Colonic mucosa (tissue), 4 donors: ENCODE results near the gene MAP7D1. TPM values are rescaled to one million over a fixed set of nuclear protein-coding genes. Genes with fewer than 3 reads are reported as not detected.
A peak's percentile ranks its signal among the peaks of the same experiment; 100 is the strongest.
"Not testable (repeated sequence)": the region's sequence is repeated elsewhere in the genome, so short reads cannot be mapped to it uniquely, and the experiment has no call there.

Experiments
- DNase-seq: peaks from one replicate; pipeline ENCODE4 v3.0.0-alpha.2; 2020
- H3K27ac ChIP-seq: fragments of 200-600 bp; one replicate; pipeline ENCODE4 v1.8.0; 2021
- H3K27me3 ChIP-seq: fragments of 200-600 bp; one replicate; pipeline ENCODE4 v1.8.0; 2021
- H3K36me3 ChIP-seq: fragments of 200-600 bp; one replicate; pipeline ENCODE4 v1.8.0; 2021
- H3K4me1 ChIP-seq: fragments of 200-600 bp; one replicate; pipeline ENCODE4 v1.8.0; 2021; ENCODE audit warnings: mild to moderate bottlenecking
- H3K4me3 ChIP-seq: fragments of 200-600 bp; one replicate; pipeline ENCODE4 v1.8.0; 2021
- H3K9ac ChIP-seq, 2 donors: one replicate each; pipeline ENCODE4 v1.7.0; 2013; ENCODE audit warnings: control low read depth in 2 of 2, low read depth in 2 of 2, low read length in 2 of 2
- H3K9me3 ChIP-seq: fragments of 200-600 bp; one replicate; pipeline ENCODE4 v1.8.0; 2021
- CTCF ChIP-seq: fragments of 200-600 bp; IDR thresholded peaks from one replicate; pipeline ENCODE4 v1.8.0; 2022; ENCODE audit warnings: antibody characterized with exemption, mild to moderate bottlenecking
- intact Hi-C: fragments of 100-400 bp; cut with DNase I; formaldehyde crosslinking; loops from one replicate; pipeline ENCODE4 v1.14.1; 2022
- total RNA-seq, 2 donors: library from RNA; stranded (reverse); fragmentation: NEBNext Ultra II Directional in 1 of 2; extraction: Animal tissue kit (Norgen Biotek cat#: 25700) in 1 of 2; gene quantifications; one replicate each; pipeline ENCODE4 v1.2.1, GENCODE V29; 2021
- donor health status: healthy.
- donor health status: DM: no; HTN: no; CAD: no.
- donor health status: DM: no; HTN: no; CAD: no.

The MAP7D1 gene
- total RNA-seq, 2 donors from 2014 or later, result 37.7 to 50.0 TPM

- intact Hi-C loops, result no loop called here
- no peak overlapping the region for H3K9ac ChIP-seq
- no peaks in the 10 kb centered on the region for H3K4me1 ChIP-seq
- no peak for DNase-seq
- H3K27ac ChIP-seq, result no peak overlapping the region
- H3K27me3 ChIP-seq, result no peaks in the 10 kb centered on the region
- no peak for TF ChIP-seq CTCF
- no peak overlapping the region for H3K4me3 ChIP-seq
- H3K9me3 ChIP-seq, result no peaks in the 10 kb centered on the region
- H3K36me3 ChIP-seq, result no peaks in the 10 kb centered on the region
Observed at GRCh38 chr1:36211307-36211706, 55.3 kb downstream of the MAP7D1 start.

- Histone ChIP-seq H3K9ac (no peak overlapping the region), H3K36me3 (no peaks in the 10 kb centered on the region), H3K9me3 (no peaks in the 10 kb centered on the region), H3K4me3 (no peak overlapping the region), H3K27me3 (no peaks in the 10 kb centered on the region), H3K4me1 (no peaks in the 10 kb centered on the region), H3K27ac (no peak overlapping the region)
- no peak for TF ChIP-seq CTCF
- intact Hi-C loops, result no loop called here
- DNase-seq, result no peak
Observed at GRCh38 chr1:36211841-36212240, 55.9 kb downstream of the MAP7D1 start.

- no peak for TF ChIP-seq CTCF
- Histone ChIP-seq H3K4me1 (no peaks in the 10 kb centered on the region), H3K4me3 (no peak overlapping the region), H3K27me3 (no peaks in the 10 kb centered on the region), H3K9me3 (no peaks in the 10 kb centered on the region), H3K36me3 (no peaks in the 10 kb centered on the region), H3K9ac (no peak overlapping the region), H3K27ac (no peak overlapping the region)
- intact Hi-C loops, result no loop called here
- DNase-seq, result peak; percentile 42
Observed at GRCh38 chr1:36212782-36213181, 56.8 kb downstream of the MAP7D1 start.

- intact Hi-C loops, result no loop called here
- no peak for DNase-seq
Observed at GRCh38 chr1:36217670-36218069, 61.7 kb downstream of the MAP7D1 start.

GRCh38 chr1:36221901-36222300 lies 65.9 kb downstream of the MAP7D1 start:
- H3K4me3 ChIP-seq, H3K27ac ChIP-seq, DNase-seq, H3K9ac ChIP-seq, H3K9me3 ChIP-seq, H3K27me3 ChIP-seq, intact Hi-C loops, H3K36me3 ChIP-seq: not testable (repeated sequence)
- H3K4me1 ChIP-seq, result peaks cover 12% of the 10 kb centered on the region

More at GRCh38 chr1:36217670-36218069, 61.7 kb downstream of the MAP7D1 start:
- no peaks in the 10 kb centered on the region for H3K4me1 ChIP-seq
- H3K9ac ChIP-seq, result no peak overlapping the region
- no peaks in the 10 kb centered on the region for H3K36me3 ChIP-seq
- no peak overlapping the region for H3K27ac ChIP-seq
- no peaks in the 10 kb centered on the region for H3K9me3 ChIP-seq
- TF ChIP-seq CTCF, result no peak
- no peaks in the 10 kb centered on the region for H3K27me3 ChIP-seq
- no peak overlapping the region for H3K4me3 ChIP-seq

GRCh38 chr1:36222481-36223380 lies 66.8 kb downstream of the MAP7D1 start:
- no peak for TF ChIP-seq CTCF
- Histone ChIP-seq H3K4me3 (peak overlapping the region; percentile 81), H3K4me1 (peaks cover 12% of the 10 kb centered on the region), H3K27ac (peak overlapping the region; percentile 91), H3K9ac (peak overlapping the region; percentile 57 to 96), H3K36me3 (no peaks in the 10 kb centered on the region), H3K27me3 (no peaks in the 10 kb centered on the region), H3K9me3 (no peaks in the 10 kb centered on the region)
- intact Hi-C loops, result no loop called here
- no peak for DNase-seq
